HG03571 (cell line): ENCODE data around the gene ETV3.
"Not testable (repeated sequence)": the region's sequence is repeated elsewhere in the genome, so short reads cannot be mapped to it uniquely, and the experiment has no call there.

ENCODE experiments used
- ATAC-seq: cut with Tn5 transposase; IDR thresholded peaks from one replicate; pipeline ENCODE4 v1.9.1; 2021; ENCODE audit not compliant: unreplicated experiment

ETV3 gene

GRCh38 chr1:157138220-157139051 lies at the start of gene ETV3:
ETV3 (minus strand) TSS chr1:157138395; CDS start chr1:157136352, 2,043 bp downstream.
- ATAC-seq = peak; percentile 83

GRCh38 chr1:157186281-157186992 lies 48.2 kb upstream of the ETV3 start:
- ATAC-seq = no peak

- ATAC-seq = no peak
Observed at GRCh38 chr1:157183870-157184269, 45.7 kb upstream of the ETV3 start.

GRCh38 chr1:157182371-157182770 lies 44.2 kb upstream of the ETV3 start:
- not testable (repeated sequence) for ATAC-seq

- ATAC-seq = no peak
Observed at GRCh38 chr1:157181790-157182189, 43.6 kb upstream of the ETV3 start.

GRCh38 chr1:157181258-157181657 lies 43.1 kb upstream of the ETV3 start:
- no peak for ATAC-seq

- ATAC-seq = no peak
Observed at GRCh38 chr1:157178490-157178889, 40.3 kb upstream of the ETV3 start.

GRCh38 chr1:157177733-157178394 lies 39.7 kb upstream of the ETV3 start:
- no peak for ATAC-seq

- no peak for ATAC-seq
Observed at GRCh38 chr1:157176591-157177121, 38.5 kb upstream of the ETV3 start.

GRCh38 chr1:157176016-157176415 lies 37.8 kb upstream of the ETV3 start:
- no peak for ATAC-seq

- ATAC-seq = no peak
Observed at GRCh38 chr1:157173900-157174410, 35.8 kb upstream of the ETV3 start.

- not testable (repeated sequence) for ATAC-seq
Observed at GRCh38 chr1:157173241-157173640, 35.0 kb upstream of the ETV3 start.

- not testable (repeated sequence) for ATAC-seq
Observed at GRCh38 chr1:157172591-157172990, 34.4 kb upstream of the ETV3 start.

GRCh38 chr1:157171903-157172503 lies 33.8 kb upstream of the ETV3 start:
- not testable (repeated sequence) for ATAC-seq

- ATAC-seq = no peak
Observed at GRCh38 chr1:157170677-157171515, 32.7 kb upstream of the ETV3 start.

GRCh38 chr1:157168015-157168414 lies 29.8 kb upstream of the ETV3 start:
- ATAC-seq = no peak

- ATAC-seq = no peak
Observed at GRCh38 chr1:157167437-157167836, 29.2 kb upstream of the ETV3 start.

GRCh38 chr1:157166590-157166989 lies 28.4 kb upstream of the ETV3 start:
- ATAC-seq = no peak

- ATAC-seq = no peak
Observed at GRCh38 chr1:157163273-157164127, 25.3 kb upstream of the ETV3 start.
